ENCODE results near the gene ABO. TPM values are rescaled to one million over a fixed set of nuclear protein-coding genes. Genes with fewer than 3 reads are reported as not detected.
"Not testable (repeated sequence)": the region's sequence is repeated elsewhere in the genome, so short reads cannot be mapped to it uniquely, and the experiment has no call there.

ABO gene
- total RNA-seq, 1 donor from 2014 or later: 2.3 TPM

- no peaks in the 10 kb centered on the region for H3K4me1 ChIP-seq
- no peaks in the 10 kb centered on the region for H3K36me3 ChIP-seq
- H3K4me3 ChIP-seq: no peak overlapping the region
- DNase-seq: no peak
- intact Hi-C loops (cut with micrococcal nuclease): no loop called here
- H3K27me3 ChIP-seq (ENCODE audit: low read depth): peaks cover 62% of the 10 kb centered on the region
- TF ChIP-seq CTCF (IDR thresholded peaks at IDR 0.05; ENCODE audit: borderline replicate concordance): no peak
- H3K9me3 ChIP-seq (replicated peaks): peaks cover 10% of the 10 kb centered on the region
- H3K27ac ChIP-seq (replicated peaks): no peak overlapping the region
These were observed 67.3 kb downstream of the ABO start for GRCh38 chr9:133207540-133208170.

- intact Hi-C loops (cut with micrococcal nuclease): no loop called here
- H3K4me1 ChIP-seq: no peaks in the 10 kb centered on the region
- no peak for DNase-seq
- no peak overlapping the region for H3K27ac ChIP-seq (replicated peaks)
- H3K36me3 ChIP-seq: no peaks in the 10 kb centered on the region
- no peak for TF ChIP-seq CTCF (IDR thresholded peaks at IDR 0.05; ENCODE audit: borderline replicate concordance)
- peaks cover 10% of the 10 kb centered on the region for H3K9me3 ChIP-seq (replicated peaks)
- no peak overlapping the region for H3K4me3 ChIP-seq
- peaks cover 64% of the 10 kb centered on the region for H3K27me3 ChIP-seq (ENCODE audit: low read depth)
These were observed 67.9 kb downstream of the ABO start for GRCh38 chr9:133207021-133207531.

GRCh38 chr9:133205996-133206931 lies 68.7 kb downstream of the ABO start:
- H3K36me3 ChIP-seq: no peaks in the 10 kb centered on the region
- peaks cover 1% of the 10 kb centered on the region for H3K9me3 ChIP-seq (replicated peaks)
- peaks cover 73% of the 10 kb centered on the region for H3K27me3 ChIP-seq (ENCODE audit: low read depth)
- no peaks in the 10 kb centered on the region for H3K4me1 ChIP-seq
- H3K4me3 ChIP-seq: no peak overlapping the region
- no peak for DNase-seq
- intact Hi-C loops (cut with micrococcal nuclease): no loop called here
- H3K27ac ChIP-seq (replicated peaks): no peak overlapping the region
- TF ChIP-seq CTCF (IDR thresholded peaks at IDR 0.05; ENCODE audit: borderline replicate concordance): no peak

- H3K4me3 ChIP-seq; H3K4me1 ChIP-seq; H3K9me3 ChIP-seq (replicated peaks); H3K36me3 ChIP-seq; intact Hi-C loops (cut with micrococcal nuclease); DNase-seq; H3K27ac ChIP-seq (replicated peaks): not testable (repeated sequence)
- peaks cover 76% of the 10 kb centered on the region for H3K27me3 ChIP-seq (ENCODE audit: low read depth)
These were observed 69.5 kb downstream of the ABO start for GRCh38 chr9:133205481-133205887.

Other genes with a start within 250 kb of the ABO start
- 36.0 TPM for gene GTF3C5, start 244.2 kb downstream of the ABO start, total RNA-seq
- 1.9 TPM for gene CEL, start 213.2 kb downstream of the ABO start, total RNA-seq
- 24.6 TPM for gene RALGDS, start 154.0 kb downstream of the ABO start, total RNA-seq
- gene GBGT1, start 111.3 kb downstream of the ABO start, total RNA-seq: 6.3 TPM
- not detected for gene OBP2B, start 66.0 kb downstream of the ABO start, total RNA-seq
- gene SURF6, start 61.0 kb upstream of the ABO start, total RNA-seq: 11.6 TPM
- 18.4 TPM for gene MED22, start 72.9 kb upstream of the ABO start, total RNA-seq
- 859 TPM for gene RPL7A, start 73.0 kb upstream of the ABO start, total RNA-seq
- 60.7 TPM for gene SURF1, start 81.3 kb upstream of the ABO start, total RNA-seq
- 17.4 TPM for gene SURF2, start 81.3 kb upstream of the ABO start, total RNA-seq
- gene SURF4, start 100.9 kb upstream of the ABO start, total RNA-seq: 61.9 TPM
- gene STKLD1, start 101.2 kb upstream of the ABO start, total RNA-seq: not detected
- 16.5 TPM for gene REXO4, start 142.8 kb upstream of the ABO start, total RNA-seq
- 3.1 TPM for gene ADAMTS13, start 147.2 kb upstream of the ABO start, total RNA-seq
- gene CACFD1, start 184.8 kb upstream of the ABO start, total RNA-seq: 11.5 TPM
- gene SLC2A6, start 203.9 kb upstream of the ABO start, total RNA-seq: 2.0 TPM
- not detected for gene MYMK, start 249.8 kb upstream of the ABO start, total RNA-seq

Data from left ventricle myocardium inferior (tissue), 1 donor.